KOPT-K1 (cell line): ENCODE results near the gene LRRC27.

Experiments
- H3K27ac ChIP-seq: fragments of 200-600 bp; sonication (generic); 2 replicates; pipeline ENCODE4 v1.5.1; 2016; ENCODE audit warnings: antibody characterized with exemption, mild to moderate bottlenecking, low read depth, low read length; ENCODE audit not compliant: poor library complexity, severe bottlenecking
- H3K36me3 ChIP-seq: fragments of 200-600 bp; sonication (generic); 2 replicates; pipeline ENCODE4 v1.5.1; 2017; ENCODE audit warnings: antibody characterized with exemption, mild to moderate bottlenecking, low read length, moderate library complexity; ENCODE audit not compliant: insufficient read depth
- H3K9me3 ChIP-seq: fragments of 200-600 bp; sonication (generic); 2 replicates; pipeline ENCODE4 v1.5.1; 2017; ENCODE audit warnings: antibody characterized with exemption, low read length, mild to moderate bottlenecking; ENCODE audit not compliant: insufficient read depth, poor library complexity, severe bottlenecking

The LRRC27 gene

DNA sequence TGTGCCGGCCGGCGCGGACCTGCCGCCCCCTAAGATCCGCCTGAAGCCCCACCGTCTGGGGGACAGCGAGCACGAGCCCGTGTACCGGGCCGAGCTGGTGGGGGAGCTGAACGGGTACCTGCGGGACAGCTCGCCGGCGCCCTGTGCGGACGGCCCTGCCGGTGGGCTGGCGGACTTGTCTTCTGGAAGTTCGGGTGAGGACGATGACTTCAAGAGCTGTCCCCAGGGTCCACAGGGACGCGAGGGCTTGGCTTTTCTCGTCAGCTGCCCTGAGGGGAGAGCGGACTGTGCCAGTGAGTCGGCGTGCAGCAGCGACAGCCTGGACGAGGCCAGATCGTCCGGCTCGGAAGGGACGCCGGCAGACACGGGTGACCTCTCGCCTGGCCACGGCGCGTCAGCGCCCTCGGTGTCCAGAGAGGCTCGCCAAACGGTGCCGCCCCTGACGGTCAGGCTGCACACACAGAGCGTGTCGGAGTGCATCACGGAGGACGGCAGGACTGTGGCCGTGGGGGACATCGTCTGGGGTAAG, 73.5 kb downstream of the LRRC27 start:
- H3K27ac ChIP-seq = no peak overlapping the region
- H3K9me3 ChIP-seq = no peaks in the 10 kb centered on the region
- H3K36me3 ChIP-seq = peaks cover 41% of the 10 kb centered on the region; the same call in 1 of the 2 replicates

DNA sequence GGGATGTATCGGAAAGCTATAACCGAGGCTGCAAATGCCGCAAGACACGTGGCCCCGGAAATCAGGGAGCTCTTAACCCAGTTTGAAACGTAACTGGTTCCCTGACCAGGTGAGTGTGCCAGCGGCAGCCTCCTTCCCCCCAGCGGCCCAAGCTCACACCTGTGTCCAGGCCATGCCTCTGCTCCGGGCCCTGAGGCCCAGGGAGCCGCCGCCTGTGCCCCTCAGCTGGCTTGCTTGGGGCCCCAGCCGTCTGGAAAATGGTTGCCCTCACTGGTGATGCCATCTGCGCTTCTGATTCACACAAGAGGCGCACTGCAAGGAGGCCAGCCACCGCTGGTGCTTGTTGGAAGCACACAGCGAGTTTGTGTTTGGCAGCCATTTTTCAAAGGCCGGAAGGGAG, 74.2 kb downstream of the LRRC27 start:
- H3K9me3 ChIP-seq = no peaks in the 10 kb centered on the region

DNA sequence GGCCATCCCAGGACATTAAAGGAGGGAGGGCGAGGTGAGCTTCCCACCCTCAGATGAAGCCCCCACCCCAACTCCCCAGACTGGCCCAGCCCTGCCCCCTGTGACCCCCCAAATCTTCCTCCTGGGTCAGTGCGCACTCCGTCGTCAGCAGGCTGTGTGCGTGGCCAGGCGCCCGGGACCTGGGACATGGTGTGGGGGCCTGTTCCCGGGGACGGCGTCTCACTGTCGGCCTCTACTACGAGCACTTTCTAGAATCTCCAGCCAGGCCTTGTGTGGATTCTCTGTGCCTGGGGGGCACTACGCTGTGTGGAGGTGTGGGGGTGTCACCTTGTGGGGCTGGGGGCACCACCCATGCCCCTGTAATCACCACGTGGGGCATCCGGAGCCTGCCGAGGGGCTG, 74.8 kb downstream of the LRRC27 start:
- Histone ChIP-seq H3K36me3 (peaks cover 41% of the 10 kb centered on the region; the same call in 1 of the 2 replicates), H3K27ac (no peak overlapping the region), H3K9me3 (no peaks in the 10 kb centered on the region)

More for the DNA sequence above, 74.2 kb downstream of the LRRC27 start:
- peaks cover 41% of the 10 kb centered on the region; the same call in 1 of the 2 replicates for H3K36me3 ChIP-seq
- no peak overlapping the region for H3K27ac ChIP-seq

- no peaks in the 10 kb centered on the region for H3K9me3 ChIP-seq
- peaks cover 41% of the 10 kb centered on the region; the same call in 1 of the 2 replicates for H3K36me3 ChIP-seq
- no peak overlapping the region for H3K27ac ChIP-seq
Observed at GRCh38 chr10:132407243-132407746, 75.3 kb downstream of the LRRC27 start.

- Histone ChIP-seq H3K9me3 (no peaks in the 10 kb centered on the region), H3K36me3 (peaks cover 41% of the 10 kb centered on the region; the same call in 1 of the 2 replicates), H3K27ac (no peak overlapping the region)
Observed at GRCh38 chr10:132407846-132408278, 75.9 kb downstream of the LRRC27 start.

- Histone ChIP-seq H3K27ac (no peak overlapping the region), H3K9me3 (no peaks in the 10 kb centered on the region), H3K36me3 (peaks cover 41% of the 10 kb centered on the region; the same call in 1 of the 2 replicates)
Observed at GRCh38 chr10:132408367-132408781, 76.4 kb downstream of the LRRC27 start.

DNA sequence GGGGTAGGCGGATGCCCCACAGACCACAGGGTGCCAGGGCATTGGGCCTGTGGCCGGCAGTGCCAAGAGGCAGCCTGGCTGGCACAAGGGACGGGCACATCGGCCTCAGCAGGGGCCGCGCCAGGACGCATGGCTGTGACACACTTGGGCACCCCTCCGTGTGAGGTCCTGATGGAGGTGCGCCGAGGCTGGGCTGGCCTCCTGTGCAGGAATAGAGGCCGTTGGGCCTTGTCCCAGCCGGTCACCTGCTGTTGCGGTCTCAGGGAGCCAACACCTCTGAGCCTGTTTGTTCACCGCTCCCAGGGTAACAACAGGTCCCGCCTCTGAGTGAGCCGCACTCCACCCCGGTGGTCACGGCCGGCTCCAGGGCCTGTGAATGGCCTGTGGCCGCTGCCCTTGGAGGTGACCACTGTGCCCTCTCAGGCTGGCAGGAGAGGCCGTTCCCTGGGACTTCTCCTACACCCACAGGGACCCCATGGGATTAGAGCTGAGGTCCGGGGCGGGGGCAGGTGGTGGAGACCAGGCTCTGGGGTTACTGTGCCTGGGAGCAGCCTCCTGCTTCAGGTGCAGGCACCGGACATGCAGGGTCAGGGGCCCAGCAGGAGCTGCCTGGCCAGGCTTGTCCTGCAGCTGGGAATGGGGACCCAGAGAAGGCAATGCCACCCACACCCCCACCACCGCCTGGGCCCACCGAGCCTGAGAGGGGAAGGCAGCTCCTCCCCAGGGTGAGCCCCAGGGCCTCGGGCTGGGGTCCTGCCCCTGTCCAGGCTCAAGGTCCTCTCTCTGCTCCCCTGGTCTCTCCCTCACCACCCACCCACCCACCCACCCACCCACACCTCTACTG, 77.1 kb downstream of the LRRC27 start:
- H3K27ac ChIP-seq = no peak overlapping the region
- peaks cover 41% of the 10 kb centered on the region; the same call in 1 of the 2 replicates for H3K36me3 ChIP-seq

GRCh38 chr10:132409667-132410028, 77.7 kb downstream of the LRRC27 start:
- Histone ChIP-seq H3K27ac (no peak overlapping the region), H3K36me3 (peaks cover 41% of the 10 kb centered on the region; the same call in 1 of the 2 replicates), H3K9me3 (no peaks in the 10 kb centered on the region)

More for the DNA sequence above, 77.1 kb downstream of the LRRC27 start:
- no peaks in the 10 kb centered on the region for H3K9me3 ChIP-seq

GRCh38 chr10:132410056-132410778, 78.2 kb downstream of the LRRC27 start:
- no peaks in the 10 kb centered on the region for H3K9me3 ChIP-seq
- no peak overlapping the region for H3K27ac ChIP-seq
- H3K36me3 ChIP-seq = peaks cover 41% of the 10 kb centered on the region; the same call in 1 of the 2 replicates

- Histone ChIP-seq H3K36me3 (peaks cover 37% of the 10 kb centered on the region; the same call in 1 of the 2 replicates), H3K9me3 (no peaks in the 10 kb centered on the region), H3K27ac (no peak overlapping the region)
Observed at GRCh38 chr10:132410779-132411532, 79.0 kb downstream of the LRRC27 start.

GRCh38 chr10:132411561-132412253, 79.7 kb downstream of the LRRC27 start:
- Histone ChIP-seq H3K36me3 (peaks cover 30% of the 10 kb centered on the region; the same call in 1 of the 2 replicates), H3K27ac (no peak overlapping the region), H3K9me3 (no peaks in the 10 kb centered on the region)

GRCh38 chr10:132412316-132413192, 80.6 kb downstream of the LRRC27 start:
- no peaks in the 10 kb centered on the region for H3K9me3 ChIP-seq
- no peak overlapping the region for H3K27ac ChIP-seq
- peaks cover 23% of the 10 kb centered on the region; the same call in 1 of the 2 replicates for H3K36me3 ChIP-seq
